GM10248 (cell line): ENCODE results near the gene EXTL1.

Experiments used
- CTCF ChIA-PET: fragments of 300-600 bp; sonication (Branson Sonifier 250); formaldehyde crosslinking; extraction: SDS; loops from one replicate; lab custom pipeline; 2021; ENCODE audit warnings: antibody characterized with exemption; lab: Yijun Ruan, JAX
- POLR2A ChIA-PET: fragments of 350-650 bp; sonication (Branson Sonifier 250); formaldehyde crosslinking; extraction: SDS; loops from one replicate; lab custom pipeline; 2020; ENCODE audit warnings: antibody characterized with exemption; lab: Yijun Ruan, JAX
- DNase-seq: peaks from one replicate; pipeline ENCODE4 v3.0.0; 2012; ENCODE audit errors: extremely low spot score
- CTCF ChIP-seq: IDR thresholded peaks from 2 replicates; pipeline ENCODE4 v1.5.1; 2012; ENCODE audit warnings: mild to moderate bottlenecking, low read depth; ENCODE audit errors: extremely low read depth, missing control alignments, control extremely low read depth

EXTL1 gene

GRCh38 chr1:26027716-26028489 is 6.3 kb downstream of the EXTL1 start:
- no peak for TF ChIP-seq CTCF
- POLR2A ChIA-PET, result no interaction called here
- CTCF ChIA-PET, result interaction anchor here (0.6 to 1.8 kb wide), 4 partner anchors 8 to 30 kb away, joined by 3 to 5 read pairs (median 4); partner anchors contain the start of gene PAFAH2
- no peak for DNase-seq

- no peak for DNase-seq
- TF ChIP-seq CTCF, result no peak
- ChIA-PET CTCF (interaction anchor here (0.6 to 1.6 kb wide), 4 partner anchors 8 to 133 kb away, joined by 3 to 4 read pairs (median 4); no protein-coding TSS in a partner anchor), POLR2A (no interaction called here)
Measured at GRCh38 chr1:26028490-26028980, 7.0 kb downstream of the EXTL1 start.

- ChIA-PET CTCF (interaction anchor here (0.8 to 2.2 kb wide), 6 partner anchors 9 to 134 kb away, joined by 3 to 5 read pairs (median 4); partner anchors contain the start of gene PAFAH2), POLR2A (no interaction called here)
- TF ChIP-seq CTCF, result no peak
- no peak for DNase-seq
Measured at GRCh38 chr1:26029054-26029863, 7.7 kb downstream of the EXTL1 start.

GRCh38 chr1:26029864-26030481 is 8.4 kb downstream of the EXTL1 start:
- DNase-seq, result no peak
- ChIA-PET POLR2A (no interaction called here), CTCF (interaction anchor here (0.8 to 2.2 kb wide), 7 partner anchors 10 to 134 kb away, joined by 3 to 5 read pairs (median 3); partner anchors contain the start of gene PAFAH2)
- TF ChIP-seq CTCF, result no peak

GRCh38 chr1:26031196-26031595 is 9.6 kb downstream of the EXTL1 start:
- ChIA-PET CTCF (interaction anchor here (1.2 to 2.2 kb wide), 3 partner anchors 8 to 34 kb away, joined by 3 to 5 read pairs (median 4); partner anchors contain the start of gene PAFAH2), POLR2A (no interaction called here)
- no peak for DNase-seq
- no peak for TF ChIP-seq CTCF
